Measurements from ENCODE around the gene RGS7. TPM values are rescaled to one million over a fixed set of nuclear protein-coding genes. Genes with fewer than 3 reads are reported as not detected.
A peak's percentile ranks its signal among the peaks of the same experiment; 100 is the strongest.
"Not testable (repeated sequence)": the region's sequence is repeated elsewhere in the genome, so short reads cannot be mapped to it uniquely, and the experiment has no call there.

Gene RGS7
- polyA plus RNA-seq, 1 donor: not detected

DNA sequence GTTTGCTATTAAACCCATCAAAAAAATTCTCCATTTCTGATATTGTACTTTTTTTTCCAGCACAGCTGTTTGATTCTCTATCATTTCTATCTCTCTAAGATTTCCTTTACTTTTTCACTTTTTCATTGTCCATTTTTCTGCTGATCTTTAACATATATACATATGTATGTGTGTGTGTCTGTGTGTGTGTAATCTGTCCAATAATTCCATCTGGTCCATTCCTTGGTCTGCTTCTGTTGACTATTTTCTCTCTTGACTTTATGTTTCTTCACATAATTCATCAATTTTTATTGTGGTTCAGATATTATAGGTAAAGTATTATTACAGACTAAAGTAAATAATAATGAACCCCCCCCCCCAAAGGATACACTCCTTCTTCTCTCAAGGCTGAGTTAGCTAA is 84.2 kb downstream of the RGS7 start:
- DNase-seq (ENCODE audit: low read depth): no peak

- DNase-seq (ENCODE audit: low read depth): no peak
Observed at GRCh38 chr1:241271427-241271826, 85.6 kb downstream of the RGS7 start.

GRCh38 chr1:241270016-241270415 is 87.0 kb downstream of the RGS7 start:
- no peak for DNase-seq (ENCODE audit: low read depth)

DNA sequence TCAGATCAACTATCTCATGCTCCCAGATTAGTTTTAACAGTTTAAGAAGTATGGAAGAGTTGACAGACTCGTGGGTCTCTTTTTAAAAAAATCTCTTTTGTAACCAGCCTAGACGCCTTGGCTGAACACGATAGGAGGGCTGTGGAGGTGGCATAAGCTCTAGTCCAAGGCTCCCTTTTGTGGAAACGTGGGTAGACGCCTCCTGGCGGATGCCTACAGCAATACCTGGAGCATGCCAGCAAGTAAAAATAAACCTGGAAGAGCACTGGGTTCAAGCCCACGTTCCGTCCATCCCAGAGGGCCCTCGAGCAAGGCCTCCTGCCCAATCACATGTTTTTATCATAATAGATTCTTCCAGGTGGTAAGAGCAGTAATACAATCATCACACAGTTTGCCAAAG is 87.9 kb downstream of the RGS7 start:
- DNase-seq (ENCODE audit: low read depth): no peak

DNA sequence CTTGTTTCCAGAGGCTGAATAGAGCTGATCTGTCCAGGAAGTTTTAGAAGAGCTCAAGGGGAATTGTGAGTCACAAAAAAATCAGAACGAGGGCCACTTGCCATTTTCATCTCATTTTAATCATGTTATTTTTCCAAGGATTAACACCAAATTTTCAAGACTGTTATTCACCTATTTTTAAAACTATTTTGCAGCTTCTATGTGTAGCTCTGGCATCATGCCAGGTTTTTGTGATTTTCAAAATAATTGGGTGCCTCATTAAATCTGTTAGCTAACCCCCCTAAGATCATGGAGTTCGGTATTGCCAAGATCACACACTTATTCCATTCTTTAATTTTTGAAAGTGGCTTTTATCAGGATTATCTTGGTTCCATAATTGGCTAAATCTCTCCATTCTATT is 90.9 kb downstream of the RGS7 start:
- DNase-seq (ENCODE audit: low read depth): no peak

GRCh38 chr1:241265428-241265827 is 91.6 kb downstream of the RGS7 start:
- no peak for DNase-seq (ENCODE audit: low read depth)

DNA sequence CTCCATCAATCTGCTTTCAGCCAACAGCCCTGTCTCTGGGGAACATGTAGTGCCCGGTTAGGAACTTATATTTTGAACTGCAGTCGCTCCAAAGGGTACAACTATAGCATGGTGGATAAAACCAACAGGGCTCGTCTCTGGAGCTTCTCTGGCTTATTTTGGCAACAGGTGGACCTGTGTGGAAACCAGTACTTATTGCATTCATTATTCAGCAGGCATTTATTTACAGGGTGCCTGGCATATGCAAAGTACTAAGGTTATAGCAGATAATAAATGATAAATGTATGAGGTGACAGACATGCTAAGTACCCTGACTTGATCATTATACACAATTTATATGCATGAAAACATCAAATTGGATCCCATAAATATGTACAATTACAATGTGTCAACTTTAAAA is 93.7 kb downstream of the RGS7 start:
- DNase-seq (ENCODE audit: low read depth): no peak

DNA sequence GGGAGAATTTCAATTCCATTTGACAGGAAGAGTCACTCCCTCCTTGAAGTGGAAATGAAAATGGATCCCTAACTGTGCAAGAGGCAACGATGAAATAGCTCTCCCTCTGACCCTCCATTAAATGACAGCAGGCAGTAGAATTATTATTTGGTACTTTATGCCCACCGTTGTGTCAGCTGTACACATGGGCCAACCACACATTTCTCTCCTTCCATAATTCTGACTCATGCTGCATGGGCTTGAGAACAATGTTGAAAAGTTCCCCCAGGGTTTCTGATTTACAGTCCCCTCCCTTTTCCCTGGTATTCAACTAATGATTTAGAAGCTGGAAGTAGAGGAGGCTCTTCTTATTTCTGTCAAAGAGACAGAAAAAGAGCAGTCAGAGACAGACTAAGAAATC is 103.5 kb downstream of the RGS7 start:
- no peak for DNase-seq (ENCODE audit: low read depth)

DNA sequence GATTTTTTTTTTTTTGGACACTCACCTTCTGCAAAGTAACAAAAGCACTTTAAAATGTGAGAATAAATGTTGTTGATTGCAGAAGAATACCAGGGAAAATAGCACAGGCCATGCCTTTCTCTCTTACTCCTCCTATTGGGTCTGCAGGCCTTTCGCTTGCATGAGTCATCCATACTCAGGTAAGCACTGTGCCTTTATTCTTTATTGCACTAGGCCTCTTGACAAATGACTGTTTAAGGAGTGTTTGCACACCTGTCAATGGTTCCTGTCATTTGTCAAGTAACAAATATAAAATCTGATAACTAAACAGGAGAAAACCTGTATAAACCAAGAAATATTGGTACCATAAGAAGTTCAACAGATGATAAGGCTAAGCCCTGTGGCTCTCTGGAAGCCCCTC is 106.5 kb downstream of the RGS7 start:
- DNase-seq (ENCODE audit: low read depth): no peak

DNA sequence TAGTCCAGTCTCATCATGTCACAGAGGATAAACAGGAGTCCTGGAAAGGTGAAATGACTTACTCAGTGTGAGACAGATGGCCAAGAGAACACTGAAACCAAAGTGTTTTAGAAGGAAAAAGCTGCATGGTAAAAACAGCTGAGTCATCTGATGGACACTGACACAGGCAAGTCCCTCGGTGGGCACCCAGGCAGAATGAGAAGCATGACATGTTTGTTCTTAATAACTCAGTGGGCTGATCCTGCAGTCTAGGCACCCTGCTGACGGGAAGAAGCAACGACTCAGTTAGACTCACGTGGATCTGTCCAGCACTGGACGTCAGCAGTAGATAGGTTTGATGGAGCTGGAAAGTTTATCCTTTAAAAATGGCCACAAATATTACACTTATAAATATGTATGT is 116.9 kb downstream of the RGS7 start:
- no peak for DNase-seq (ENCODE audit: low read depth)

GRCh38 chr1:241237873-241238272 is 119.1 kb downstream of the RGS7 start:
- DNase-seq (ENCODE audit: low read depth): no peak

GRCh38 chr1:241235256-241235897 is 121.6 kb downstream of the RGS7 start:
- DNase-seq (ENCODE audit: low read depth): peak; percentile 14

DNA sequence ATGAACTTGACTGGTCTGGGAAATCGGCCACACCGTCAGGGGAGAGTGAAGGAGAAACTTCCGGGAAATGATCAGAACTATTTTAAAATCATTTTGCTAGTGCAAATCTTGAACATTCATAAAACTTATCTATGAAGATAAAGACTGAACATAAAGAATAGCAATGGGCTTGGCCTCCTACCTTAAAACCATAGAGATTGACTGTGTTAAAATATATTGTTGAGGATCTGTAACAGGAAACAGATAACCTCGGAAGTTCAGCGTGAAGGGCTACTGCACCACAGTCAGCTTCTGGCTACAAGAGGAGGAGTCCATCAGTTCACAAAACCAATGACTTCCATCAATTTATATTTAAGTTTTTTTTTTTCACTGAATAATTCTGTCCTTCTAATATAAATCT is 127.3 kb downstream of the RGS7 start:
- no peak for DNase-seq (ENCODE audit: low read depth)

- DNase-seq (ENCODE audit: low read depth): no peak
Observed at GRCh38 chr1:241229216-241229615, 127.8 kb downstream of the RGS7 start.

DNA sequence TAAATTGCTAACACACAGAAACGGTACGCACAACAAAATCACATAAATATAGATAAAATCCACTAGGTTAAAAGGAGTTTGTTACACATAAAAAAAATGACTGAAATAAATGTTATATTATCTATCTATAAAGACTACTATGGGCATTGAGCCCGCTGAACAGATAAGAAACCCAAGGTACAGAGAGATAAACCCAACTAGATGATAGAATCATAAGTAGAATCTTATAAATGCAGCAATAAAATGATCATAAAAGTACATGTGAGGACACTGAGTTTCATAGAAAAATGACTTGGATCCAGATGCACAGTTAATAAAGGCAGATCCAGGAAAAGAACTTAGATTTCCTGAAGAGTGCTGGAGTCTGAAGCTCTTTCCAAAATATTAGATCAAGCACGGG is 128.7 kb downstream of the RGS7 start:
- no peak for DNase-seq (ENCODE audit: low read depth)

DNA sequence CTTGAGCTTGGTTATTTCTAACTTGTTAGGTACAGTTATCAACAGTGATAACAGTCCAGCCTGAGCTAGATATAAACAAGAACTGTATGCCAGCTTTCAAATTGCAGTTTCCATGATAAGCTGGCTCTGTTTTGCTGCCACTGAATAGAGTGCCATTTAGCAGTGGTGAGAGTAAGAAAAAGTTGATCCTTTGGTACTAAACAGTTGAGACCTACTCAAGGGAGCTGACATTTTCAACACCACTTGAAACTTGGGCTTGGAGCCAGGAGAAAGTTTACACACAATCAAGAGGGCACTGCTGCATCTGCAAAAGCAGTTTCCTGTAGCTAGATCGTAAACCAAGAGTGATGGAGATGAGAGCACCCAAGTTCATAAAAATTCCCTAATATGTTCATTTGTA is 131.3 kb downstream of the RGS7 start:
- DNase-seq (ENCODE audit: low read depth): no peak

DNA sequence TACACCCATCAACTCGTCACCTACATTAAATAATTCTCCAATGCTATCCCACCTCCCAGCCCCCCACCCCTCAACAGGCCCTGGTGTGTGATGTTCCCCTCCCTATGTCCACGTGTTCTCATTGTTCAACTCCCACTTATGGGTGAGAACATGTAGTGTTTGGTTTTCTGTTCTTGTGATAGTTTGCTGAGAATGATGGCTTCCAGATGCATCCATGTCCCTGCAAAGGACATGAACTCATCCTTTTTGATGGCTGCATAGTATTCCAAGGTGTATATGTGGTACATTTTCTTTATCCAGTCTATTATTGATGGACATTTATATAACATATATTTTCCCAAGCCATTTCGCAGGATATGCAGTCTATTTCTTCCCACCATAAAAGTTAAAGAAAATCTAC is 132.8 kb downstream of the RGS7 start:
- DNase-seq (ENCODE audit: low read depth): not testable (repeated sequence)

DNA sequence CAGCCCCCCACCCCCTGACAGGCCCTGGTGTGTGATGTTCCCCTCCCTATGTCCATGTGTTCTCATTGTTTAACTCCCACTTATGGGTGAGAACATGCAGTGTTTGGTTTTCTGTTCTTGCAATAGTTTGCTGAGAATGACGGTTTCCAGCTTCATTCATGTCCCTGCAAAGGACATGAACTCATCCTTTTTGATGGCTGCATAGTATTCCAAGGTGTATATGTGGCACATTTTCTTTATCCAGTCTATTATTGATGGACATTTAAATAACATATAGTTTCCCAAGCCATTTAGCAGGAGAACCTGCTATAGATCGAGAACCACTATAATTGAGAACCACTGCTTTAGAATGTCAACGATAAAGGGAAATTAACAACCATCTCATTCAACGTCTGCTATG is 134.2 kb downstream of the RGS7 start:
- DNase-seq (ENCODE audit: low read depth): not testable (repeated sequence)

DNA sequence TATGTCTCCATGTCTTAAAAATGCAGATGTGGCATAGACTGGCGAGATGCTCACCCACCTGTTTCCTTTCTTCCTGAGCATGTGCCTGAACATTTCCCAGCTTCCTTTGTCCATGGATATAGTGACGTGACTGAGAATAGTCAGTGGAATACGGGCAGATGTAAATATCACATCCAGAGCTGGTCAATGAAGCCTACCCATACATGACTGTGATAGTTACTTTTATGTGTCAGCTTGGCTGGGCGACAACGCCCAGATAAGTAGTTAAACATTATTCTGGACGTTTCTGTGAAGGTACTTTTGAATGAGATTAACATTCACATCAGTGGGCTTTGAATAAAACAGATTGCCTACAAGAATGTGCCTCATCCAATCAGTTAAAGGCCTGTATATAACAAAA is 135.7 kb downstream of the RGS7 start:
- DNase-seq (ENCODE audit: low read depth): no peak

DNA sequence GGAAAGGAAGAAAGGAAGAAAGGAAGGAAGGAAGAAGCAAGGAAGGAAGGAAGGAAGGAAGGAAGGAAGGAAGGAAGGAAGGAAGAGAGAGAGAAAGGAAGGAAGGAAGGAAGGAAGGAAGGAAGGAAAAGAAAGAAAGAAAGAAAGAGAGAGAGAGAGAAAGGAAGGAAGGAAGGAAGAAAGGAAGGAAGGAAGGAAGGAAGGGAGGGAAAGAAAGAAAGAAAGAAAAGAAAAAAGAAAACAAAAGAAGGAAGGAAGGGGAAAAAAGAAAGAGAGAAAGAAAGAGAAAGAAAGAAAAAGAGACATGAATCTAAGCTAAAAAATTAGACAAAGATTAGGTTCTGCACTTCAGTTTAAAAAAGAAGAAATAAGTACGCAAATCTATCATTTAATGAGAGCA is 136.1 kb downstream of the RGS7 start:
- DNase-seq (ENCODE audit: low read depth): not testable (repeated sequence)

DNA sequence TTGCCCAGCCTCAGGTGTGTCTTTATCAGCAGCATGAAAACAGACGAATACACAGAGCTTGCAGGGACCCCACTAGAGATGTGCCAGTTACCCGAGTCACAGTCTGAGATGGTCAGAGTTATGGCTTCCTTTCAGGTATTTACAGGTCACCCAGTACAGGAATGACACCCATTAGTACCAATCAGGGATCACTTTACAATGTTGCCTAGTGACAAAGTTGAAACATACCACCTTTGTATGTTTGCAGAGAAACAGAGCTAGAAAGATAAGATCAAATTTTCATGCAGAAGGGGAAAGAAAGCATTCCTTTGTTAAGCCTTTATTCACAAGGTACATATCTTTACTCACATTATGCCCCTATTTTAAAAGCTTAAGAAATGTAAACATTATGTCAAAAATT is 137.6 kb downstream of the RGS7 start:
- no peak for DNase-seq (ENCODE audit: low read depth)

GRCh38 chr1:241217516-241217915 is 139.5 kb downstream of the RGS7 start:
- no peak for DNase-seq (ENCODE audit: low read depth)

- no peak for DNase-seq (ENCODE audit: low read depth)
Observed at GRCh38 chr1:241215683-241216082, 141.3 kb downstream of the RGS7 start.

GRCh38 chr1:241215203-241215602 is 141.8 kb downstream of the RGS7 start:
- DNase-seq (ENCODE audit: low read depth): no peak
